Activated T-cell treated with anti-CD3 and anti-CD28 coated beads, Interleukin-2, amount 50 U/mL, for 4 hours (primary cell): Measurements from ENCODE around the gene PRDX2. TPM values are rescaled to one million over a fixed set of nuclear protein-coding genes. Genes with fewer than 3 reads are reported as not detected.
"Not testable (repeated sequence)": the region's sequence is repeated elsewhere in the genome, so short reads cannot be mapped to it uniquely, and the experiment has no call there.

Experiments used
- ATAC-seq, 2 donors: fragments of 200-7000 bp; cut with Tn5 transposase; one replicate each; pipeline ENCODE4 v1.10.0; 2021
- DNase-seq: peaks from one replicate; pipeline ENCODE4 v3.0.0-alpha.2; 2020
- H3K27me3 Mint-ChIP-seq: one replicate; pipeline ENCODE4 v1.8.0; 2021; ENCODE audit warnings: low read depth, mixed read lengths
- H3K36me3 Mint-ChIP-seq: one replicate; pipeline ENCODE4 v1.8.0; 2022; ENCODE audit warnings: mixed read lengths; ENCODE audit not compliant: insufficient read depth
- H3K4me1 Mint-ChIP-seq: one replicate; pipeline ENCODE4 v1.8.0; 2021; ENCODE audit warnings: low read depth, mixed read lengths
- H3K4me3 Mint-ChIP-seq: one replicate; pipeline ENCODE4 v1.8.0; 2021; ENCODE audit warnings: mild to moderate bottlenecking, moderate library complexity, mixed read lengths
- H3K9me3 Mint-ChIP-seq: one replicate; pipeline ENCODE4 v1.8.0; 2021; ENCODE audit warnings: mixed read lengths
- total RNA-seq, 3 donors: library from RNA; stranded (reverse); gene quantifications; one replicate each; pipeline ENCODE4 v1.2.1, GENCODE V29; 2021

Gene PRDX2
- total RNA-seq: 100 to 1,000 TPM; 185 to 224 (median 211) TPM

DNA sequence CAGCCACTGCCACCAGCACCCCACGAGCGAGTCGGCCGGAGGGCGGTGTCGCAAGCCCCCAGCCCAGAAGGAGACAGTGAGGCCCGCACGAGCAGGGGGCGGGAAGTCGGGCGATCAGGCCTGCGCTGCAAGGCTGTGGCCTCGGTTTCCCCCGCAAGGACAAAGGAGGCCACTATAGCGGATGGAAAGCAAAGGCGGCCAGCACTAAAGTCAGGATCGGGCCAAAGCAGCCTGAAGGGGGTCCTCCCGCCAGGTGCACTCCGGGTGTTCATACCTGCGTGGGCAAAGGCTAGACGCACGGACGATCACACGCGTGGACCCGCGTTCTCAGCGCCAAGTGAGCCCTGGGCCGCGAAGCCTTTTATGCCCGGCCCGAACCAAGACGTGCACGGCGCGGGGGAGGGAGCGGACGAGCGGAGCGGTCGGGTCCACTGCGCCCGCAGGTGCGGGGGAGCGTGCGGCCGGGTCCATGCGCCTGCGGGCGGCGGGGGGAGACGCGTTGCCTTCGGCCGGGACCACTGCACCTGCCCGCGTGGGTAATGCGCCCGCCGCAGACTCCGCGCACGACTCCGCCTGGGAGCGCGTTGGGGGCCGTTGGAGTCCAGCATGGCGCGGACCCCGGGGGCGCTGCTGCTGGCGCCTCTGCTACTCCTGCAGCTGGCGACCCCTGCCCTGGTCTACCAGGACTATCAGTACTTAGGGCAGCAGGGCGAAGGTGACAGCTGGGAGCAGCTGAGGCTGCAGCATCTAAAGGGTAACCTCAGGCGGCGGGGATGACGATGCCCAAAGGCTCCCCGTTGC is at the start of gene PRDX2, which contains the start of gene THSD8:
Gene PRDX2, minus strand, starts transcription at position 335 of the 801 bp plus-strand sequence. CDS start 539 bp downstream, outside the sequence.
Gene THSD8, plus strand, starts transcription at position 604 of the 801 bp plus-strand sequence. Its CDS starts 3 bp downstream, at position 607.
- Mint-ChIP-seq H3K9me3 (no peaks in the 10 kb centered on the region), H3K27me3 (no peaks in the 10 kb centered on the region), H3K36me3 (no peaks in the 10 kb centered on the region), H3K4me1 (peaks cover 29% of the 10 kb centered on the region), H3K4me3 (peak within 1 kb of the TSS; percentile 86)
- ATAC-seq (peak; percentile 66 to 70), DNase-seq (peak; percentile 57)

DNA sequence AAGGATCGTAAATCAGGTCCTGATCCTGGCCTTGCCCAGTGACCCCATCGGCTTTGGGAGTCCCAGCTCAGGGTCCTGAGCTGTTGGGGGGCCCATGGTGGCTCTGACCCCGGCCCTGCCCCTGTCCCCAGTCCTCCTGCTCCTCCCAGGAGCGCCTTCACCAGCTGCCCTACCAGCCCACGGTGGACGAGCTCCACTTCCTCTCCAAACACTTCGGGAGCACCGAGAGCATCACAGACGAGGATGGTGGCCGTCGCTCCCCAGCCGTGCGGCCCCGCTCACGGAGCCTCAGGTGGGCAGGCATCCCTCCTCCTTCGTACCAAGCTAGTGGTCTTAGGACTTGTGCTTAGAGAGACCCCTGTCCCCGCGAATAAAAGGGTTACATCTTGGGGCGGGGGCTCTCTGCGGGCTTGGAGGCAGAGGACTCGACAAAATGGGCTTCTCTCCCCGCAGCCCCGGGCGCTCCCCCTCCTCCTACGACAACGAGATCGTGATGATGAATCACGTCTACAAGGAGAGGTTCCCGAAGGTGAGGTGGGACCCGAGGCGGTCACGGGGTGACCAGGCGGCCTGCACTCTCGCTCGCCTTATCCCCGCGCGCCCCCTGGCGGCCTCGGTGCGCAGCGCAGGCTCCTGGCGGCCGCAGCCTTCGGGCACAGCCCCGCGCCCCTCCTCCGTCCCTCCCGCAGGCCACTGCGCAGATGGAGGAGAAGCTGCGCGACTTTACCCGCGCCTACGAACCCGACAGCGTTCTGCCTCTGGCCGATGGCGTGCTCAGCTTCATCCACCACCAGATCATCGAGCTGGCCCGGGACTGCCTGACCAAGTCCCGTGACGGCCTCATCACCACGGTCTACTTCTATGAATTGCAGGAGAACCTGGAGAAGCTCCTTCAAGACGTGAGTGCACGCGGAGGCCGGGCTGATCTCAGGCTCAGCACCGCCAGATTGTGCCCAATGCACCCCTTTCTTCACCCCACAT is 45.8 kb upstream of the PRDX2 start:
- no peaks in the 10 kb centered on the region for H3K9me3 Mint-ChIP-seq
- DNase-seq (peak; percentile 84), ATAC-seq (peak; percentile 96 to 97)
- H3K4me1 Mint-ChIP-seq: peaks cover 8% of the 10 kb centered on the region
- peaks cover 42% of the 10 kb centered on the region for H3K27me3 Mint-ChIP-seq
- H3K4me3 Mint-ChIP-seq: peak overlapping the region; percentile 37
- H3K36me3 Mint-ChIP-seq: no peaks in the 10 kb centered on the region

DNA sequence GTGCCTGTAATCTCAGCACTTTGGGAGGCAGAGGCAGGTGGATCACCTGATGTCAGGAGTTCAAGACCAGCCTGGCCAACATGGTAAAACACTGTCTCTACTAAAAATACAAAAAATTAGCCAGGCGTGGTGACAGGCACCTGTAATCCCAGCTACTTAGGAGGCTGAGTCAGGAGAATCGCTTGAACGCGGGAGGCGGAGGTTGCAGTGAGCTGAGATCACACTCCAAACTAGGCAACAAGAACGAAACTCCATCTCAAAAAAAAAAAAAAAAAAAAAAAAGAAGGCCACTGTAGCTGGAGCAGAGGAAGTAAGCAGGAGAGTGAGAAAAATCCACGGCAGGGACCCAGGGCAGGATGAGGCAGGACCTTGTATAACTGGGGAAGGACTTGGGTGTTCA is 45.0 kb upstream of the PRDX2 start:
- peaks cover 46% of the 10 kb centered on the region for H3K27me3 Mint-ChIP-seq
- not testable (repeated sequence) for H3K36me3 Mint-ChIP-seq, ATAC-seq, H3K4me3 Mint-ChIP-seq, DNase-seq, H3K4me1 Mint-ChIP-seq, H3K9me3 Mint-ChIP-seq

DNA sequence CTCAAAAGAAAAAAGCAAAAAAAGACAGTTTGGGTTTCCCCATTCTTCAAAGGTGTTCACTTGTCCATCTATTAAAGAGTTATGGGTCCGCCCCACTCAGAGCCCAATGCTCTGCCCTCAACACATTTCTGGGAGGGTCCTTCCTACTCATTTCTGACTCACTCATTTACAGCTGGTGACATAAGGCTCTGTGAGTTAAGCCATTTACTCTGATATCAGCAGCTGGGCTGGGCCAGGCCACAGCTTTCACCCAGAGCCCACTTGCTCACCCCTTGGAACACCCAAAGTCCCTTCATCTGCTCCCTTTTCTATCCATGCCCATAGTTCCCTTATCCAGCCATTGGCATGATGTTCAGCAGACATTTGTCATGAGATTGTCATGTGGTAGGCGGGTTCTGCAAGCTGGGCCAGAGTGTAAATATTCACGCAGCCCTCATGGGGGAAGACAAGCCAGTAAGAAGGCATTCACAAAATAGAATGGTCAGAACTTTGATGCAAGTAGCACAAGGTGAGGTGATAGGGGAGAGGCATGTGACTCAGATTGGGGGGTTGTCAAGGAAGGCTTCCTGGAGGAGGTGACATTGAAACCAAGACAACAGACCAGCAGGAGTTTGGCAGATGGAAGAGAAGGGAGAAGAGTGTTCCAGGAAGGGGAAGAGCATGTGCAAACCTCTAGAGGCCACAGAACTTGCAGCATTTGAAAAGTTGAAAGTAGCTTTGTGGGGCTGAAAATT is 42.6 kb upstream of the PRDX2 start:
- DNase-seq: no peak
- Mint-ChIP-seq H3K36me3 (no peaks in the 10 kb centered on the region), H3K27me3 (peaks cover 69% of the 10 kb centered on the region), H3K9me3 (no peaks in the 10 kb centered on the region), H3K4me1 (peaks cover 23% of the 10 kb centered on the region), H3K4me3 (no peak overlapping the region)
- ATAC-seq: no peak

DNA sequence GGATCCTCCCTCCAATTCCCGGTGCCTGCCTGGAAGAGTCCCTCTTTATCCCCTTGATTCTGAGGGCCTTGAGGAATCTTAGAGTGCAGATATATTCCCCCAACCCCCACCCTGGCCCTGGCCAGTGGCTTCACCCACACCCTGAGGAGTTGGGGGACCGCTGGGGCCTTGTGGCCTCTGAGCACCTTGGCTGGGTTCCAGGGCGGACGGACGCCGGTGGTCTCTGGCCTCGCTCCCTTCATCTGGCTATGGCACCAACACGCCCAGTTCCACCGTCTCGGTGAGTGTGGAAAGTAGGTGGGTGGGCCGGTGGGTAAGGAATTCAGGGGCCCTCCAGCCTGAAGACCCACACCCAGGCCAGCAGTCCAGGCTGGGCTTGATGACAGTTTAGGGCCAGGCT is 41.7 kb upstream of the PRDX2 start:
- Mint-ChIP-seq H3K9me3 (no peaks in the 10 kb centered on the region), H3K4me1 (peaks cover 26% of the 10 kb centered on the region), H3K27me3 (peaks cover 71% of the 10 kb centered on the region), H3K36me3 (no peaks in the 10 kb centered on the region), H3K4me3 (no peak overlapping the region)
- no peak for DNase-seq
- ATAC-seq: no peak

DNA sequence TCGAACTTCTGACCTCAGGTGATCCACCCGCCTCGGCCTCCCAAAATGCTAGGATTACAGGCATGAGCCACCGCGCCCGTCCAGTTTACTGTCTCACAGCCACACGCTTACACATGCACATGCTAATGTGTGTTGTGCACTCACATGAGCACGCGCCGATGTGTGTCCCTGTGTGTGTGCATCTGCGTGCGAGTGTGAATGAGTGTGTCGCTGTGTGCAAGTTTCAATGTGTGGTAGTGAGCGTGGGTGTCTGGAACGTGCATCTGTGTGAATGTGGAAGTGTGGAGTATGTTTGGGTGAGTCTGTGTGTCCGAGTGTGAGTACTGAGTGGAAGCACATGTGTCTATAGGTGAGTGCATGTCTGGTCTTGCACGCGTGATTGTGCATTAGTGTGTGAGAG is 40.9 kb upstream of the PRDX2 start:
- DNase-seq (no peak), ATAC-seq (no peak)
- peaks cover 25% of the 10 kb centered on the region for H3K4me1 Mint-ChIP-seq
- no peaks in the 10 kb centered on the region for H3K9me3 Mint-ChIP-seq
- peaks cover 71% of the 10 kb centered on the region for H3K27me3 Mint-ChIP-seq
- H3K36me3 Mint-ChIP-seq: no peaks in the 10 kb centered on the region
- no peak overlapping the region for H3K4me3 Mint-ChIP-seq

DNA sequence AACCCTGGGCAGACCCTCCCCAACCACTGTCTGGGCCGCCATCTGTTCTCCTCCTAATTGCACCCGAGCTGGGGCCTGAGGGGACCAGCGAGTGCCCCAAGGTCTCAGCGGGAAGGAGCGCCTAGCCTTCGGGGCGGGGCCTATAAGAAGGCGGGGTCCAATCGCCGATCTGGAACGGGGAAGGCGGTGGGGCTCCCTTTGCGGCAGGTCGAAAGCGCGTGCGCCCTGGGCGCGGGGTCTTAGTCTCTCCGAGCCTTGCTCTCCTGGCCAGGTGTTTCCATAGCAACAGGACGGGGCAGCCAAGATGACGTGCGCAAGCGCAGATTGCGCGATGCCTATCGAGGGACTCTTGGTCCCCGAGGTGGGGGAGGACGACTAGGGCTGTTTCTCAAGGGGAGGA is 39.5 kb upstream of the PRDX2 start:
- DNase-seq (no peak), ATAC-seq (no peak)
- Mint-ChIP-seq H3K4me3 (no peak overlapping the region), H3K4me1 (peaks cover 24% of the 10 kb centered on the region), H3K9me3 (no peaks in the 10 kb centered on the region), H3K36me3 (no peaks in the 10 kb centered on the region), H3K27me3 (peaks cover 75% of the 10 kb centered on the region)

DNA sequence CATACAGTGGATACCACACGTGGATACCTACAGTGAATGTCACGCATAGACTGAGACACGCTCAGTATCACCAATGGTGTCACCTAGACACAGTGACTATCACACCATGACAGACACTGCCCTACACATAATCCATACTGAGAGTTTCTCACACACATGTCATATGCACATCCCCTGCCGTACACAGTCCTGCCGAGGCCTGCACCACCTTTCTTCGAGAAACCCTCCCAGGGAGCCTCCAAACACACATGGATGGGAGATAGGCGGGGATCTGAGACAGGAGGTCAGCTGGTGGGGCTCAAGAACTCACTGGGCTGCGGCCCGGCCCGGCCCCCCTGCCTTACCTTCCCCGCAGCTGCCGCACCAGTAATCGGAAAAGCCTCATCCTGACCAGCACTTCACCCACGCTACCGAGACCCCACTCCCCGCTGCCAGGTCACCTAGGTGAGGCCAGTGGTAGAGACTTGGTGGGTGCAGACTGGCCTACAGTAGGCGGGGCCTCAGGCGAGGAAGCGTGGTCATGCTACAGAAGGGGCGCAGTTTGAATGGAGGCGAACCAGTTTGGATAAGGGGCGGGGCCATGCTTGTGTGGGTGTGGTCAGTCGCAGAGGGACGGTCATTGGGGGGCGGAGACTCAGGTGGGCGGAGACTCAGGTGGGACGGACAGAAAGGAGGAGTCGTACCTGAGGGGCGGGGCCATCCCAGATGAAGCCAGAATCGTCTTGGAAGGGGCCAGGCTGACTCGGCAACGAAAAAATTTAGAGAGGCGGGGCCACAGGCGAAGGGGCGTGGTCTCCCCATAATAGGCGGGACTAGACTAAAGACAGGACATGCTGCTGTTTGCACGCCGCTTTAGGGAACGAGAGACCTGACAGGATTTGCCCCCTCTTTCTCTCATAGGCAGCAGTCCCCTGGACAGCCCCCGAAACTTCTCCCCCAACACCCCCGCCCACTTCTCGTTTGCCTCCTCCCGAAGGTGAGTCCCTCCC is 38.8 kb upstream of the PRDX2 start:
- no peak overlapping the region for H3K4me3 Mint-ChIP-seq
- H3K4me1 Mint-ChIP-seq: peaks cover 24% of the 10 kb centered on the region
- no peaks in the 10 kb centered on the region for H3K36me3 Mint-ChIP-seq
- DNase-seq (no peak), ATAC-seq (peak; percentile 16)
- H3K9me3 Mint-ChIP-seq: no peaks in the 10 kb centered on the region
- peaks cover 80% of the 10 kb centered on the region for H3K27me3 Mint-ChIP-seq

DNA sequence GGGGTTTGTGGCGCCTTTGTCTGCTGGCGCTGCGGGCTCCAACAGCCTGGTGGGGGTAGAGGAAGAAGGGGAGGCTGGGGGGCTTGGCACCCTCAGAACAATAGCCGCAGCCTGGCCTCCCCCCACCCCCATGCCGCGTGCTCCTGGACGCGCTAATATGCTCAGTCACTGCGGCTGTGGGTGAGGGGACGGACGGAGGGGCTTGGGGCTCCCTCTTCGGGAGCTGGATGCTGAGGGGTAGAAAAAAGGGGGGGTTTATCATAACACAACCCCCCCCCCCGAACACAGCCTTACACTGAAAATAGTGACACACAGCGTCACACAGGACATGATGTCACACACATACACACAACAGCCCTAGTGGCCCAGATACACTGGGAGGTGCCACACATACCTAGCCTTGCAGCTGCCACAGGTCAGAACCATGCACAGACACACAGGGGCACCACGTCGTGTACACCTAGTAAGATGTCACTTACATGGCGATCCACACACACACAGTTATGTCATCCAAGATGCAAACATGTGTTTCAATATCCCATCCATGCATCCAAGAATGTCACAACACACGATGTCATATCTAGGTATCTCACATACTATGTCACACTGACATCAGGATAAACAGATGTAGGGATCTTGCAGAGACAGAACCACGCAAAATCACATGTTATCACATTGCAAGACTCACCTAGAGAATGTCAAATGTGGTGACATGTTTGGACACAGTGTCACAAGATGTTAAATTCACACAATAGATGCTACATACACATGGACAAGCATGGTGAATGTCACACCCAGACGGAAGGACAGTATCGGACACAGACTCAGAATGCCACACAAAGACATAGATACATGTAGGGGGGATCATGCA is 37.5 kb upstream of the PRDX2 start:
- Mint-ChIP-seq H3K9me3 (no peaks in the 10 kb centered on the region), H3K4me1 (peaks cover 29% of the 10 kb centered on the region), H3K27me3 (peaks cover 83% of the 10 kb centered on the region), H3K36me3 (no peaks in the 10 kb centered on the region), H3K4me3 (peak overlapping the region; percentile 48)
- peak; percentile 31 to 33 for ATAC-seq
- DNase-seq: no peak

DNA sequence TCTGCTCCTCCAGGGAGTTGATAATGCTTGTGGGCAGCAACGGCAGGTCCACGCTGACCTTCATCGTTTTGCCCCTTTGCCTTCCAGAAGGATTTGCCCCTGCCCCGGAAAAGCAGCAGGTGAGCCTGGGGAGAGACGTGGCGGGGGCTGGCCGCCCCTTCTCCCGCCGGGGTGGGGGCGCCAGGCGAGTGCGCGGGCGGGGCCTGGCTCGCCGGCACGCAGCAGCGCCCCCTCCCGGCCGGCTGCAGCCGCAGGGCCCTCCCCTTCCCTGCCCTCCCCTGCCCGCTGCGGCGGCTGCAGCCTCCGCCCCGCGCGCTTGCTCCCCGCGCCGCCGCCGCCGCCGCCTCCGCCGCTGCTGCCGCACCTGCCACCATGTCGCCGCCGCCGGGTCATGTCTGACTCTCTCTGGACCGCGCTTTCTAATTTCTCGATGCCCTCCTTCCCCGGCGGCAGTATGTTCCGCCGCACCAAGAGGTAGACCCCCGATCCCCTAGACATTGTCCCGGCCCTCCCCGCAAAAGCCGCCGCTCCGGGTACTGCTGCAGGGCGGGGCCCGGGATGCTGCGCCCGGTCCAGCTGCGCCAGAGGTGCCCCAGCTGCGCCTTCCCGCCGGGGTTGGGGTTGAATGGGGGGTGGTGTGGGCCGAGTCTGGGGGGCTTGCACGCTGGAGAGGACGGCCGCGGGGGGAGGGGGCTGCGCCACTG is 36.7 kb upstream of the PRDX2 start, which contains the start of gene MAST1:
Gene MAST1, plus strand, starts transcription at position 334 of the 704 bp plus-strand sequence. Its CDS starts 58 bp downstream, at position 392.
- Mint-ChIP-seq H3K4me1 (peaks cover 30% of the 10 kb centered on the region), H3K4me3 (peak within 1 kb of the TSS; percentile 48), H3K27me3 (peaks cover 80% of the 10 kb centered on the region), H3K9me3 (no peaks in the 10 kb centered on the region), H3K36me3 (no peaks in the 10 kb centered on the region)
- DNase-seq (peak; percentile 34), ATAC-seq (peak; percentile 64 to 68)

DNA sequence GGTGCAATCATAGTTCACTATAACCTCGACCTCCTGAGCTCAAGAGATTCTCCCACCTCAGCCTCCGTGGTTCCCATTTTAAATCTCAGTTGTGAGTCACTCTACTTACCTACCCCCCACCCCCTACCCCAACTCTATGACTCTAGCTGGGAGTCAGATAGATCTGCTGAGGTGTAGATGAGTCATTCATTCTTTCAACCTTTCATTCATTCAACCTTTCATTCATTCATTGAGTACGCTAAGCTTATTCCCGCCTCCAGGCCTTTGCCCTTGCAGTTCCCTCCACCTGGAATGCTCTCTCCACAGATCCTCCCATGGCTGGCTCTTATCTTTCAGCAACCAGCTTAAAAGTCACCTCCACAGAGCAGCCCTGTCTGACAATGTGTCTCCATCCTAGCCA is 35.6 kb upstream of the PRDX2 start:
- Mint-ChIP-seq H3K9me3 (no peaks in the 10 kb centered on the region), H3K4me3 (no peak overlapping the region), H3K36me3 (no peaks in the 10 kb centered on the region), H3K27me3 (peaks cover 80% of the 10 kb centered on the region), H3K4me1 (peaks cover 37% of the 10 kb centered on the region)
- DNase-seq (no peak), ATAC-seq (peak; percentile 25 to 35)

DNA sequence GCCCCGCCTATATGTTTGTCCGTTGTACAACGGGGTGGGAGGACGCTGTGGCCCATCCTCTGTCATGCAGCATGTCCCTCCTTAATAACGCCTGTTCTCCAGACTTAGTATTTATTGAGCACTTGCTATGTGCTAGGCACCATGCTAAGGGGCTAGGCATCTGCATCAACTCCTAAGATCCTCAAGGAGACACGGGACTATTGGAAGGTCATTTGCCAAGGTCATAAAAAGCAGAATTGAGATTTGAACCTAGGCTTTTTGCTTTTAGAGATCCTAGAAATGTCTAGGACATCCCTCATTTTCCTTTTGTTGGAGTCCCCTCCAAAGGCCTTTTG is 34.9 kb upstream of the PRDX2 start:
- H3K27me3 Mint-ChIP-seq: peaks cover 81% of the 10 kb centered on the region

More for the DNA sequence above, 34.9 kb upstream of the PRDX2 start:
- H3K4me3 Mint-ChIP-seq: no peak overlapping the region
- no peak for ATAC-seq
- H3K36me3 Mint-ChIP-seq: no peaks in the 10 kb centered on the region
- H3K9me3 Mint-ChIP-seq: no peaks in the 10 kb centered on the region
- peaks cover 38% of the 10 kb centered on the region for H3K4me1 Mint-ChIP-seq
- DNase-seq: no peak
